Measurements from ENCODE around the gene DISC1.

DNA sequence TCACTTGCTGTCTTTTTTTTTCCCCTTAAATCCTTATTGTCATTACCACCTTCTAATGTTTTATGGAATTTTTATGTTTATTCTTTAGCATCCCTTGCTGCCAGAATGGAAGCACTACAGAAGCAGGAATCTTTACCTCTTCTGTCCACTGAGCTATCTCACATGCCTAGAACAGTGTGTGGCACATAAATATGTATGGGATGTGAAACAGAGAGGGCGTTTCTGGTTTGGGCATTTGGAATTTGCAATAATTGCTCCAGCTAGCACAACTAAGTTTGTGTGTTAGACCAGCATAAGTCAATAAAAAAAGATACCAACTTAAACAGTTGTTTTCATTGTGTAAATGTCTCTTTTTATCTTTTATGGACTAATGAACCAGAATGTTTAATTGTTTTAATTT lies 330.8 kb downstream of the DISC1 start:
- TF ChIP-seq CTCF (conservative IDR thresholded peaks at IDR 0.05) (no peak), ZFX (IDR thresholded peaks at IDR 0.05) (no peak)
